ENCODE data around the gene CSNK1E. TPM values are rescaled to one million over a fixed set of nuclear protein-coding genes. Genes with fewer than 3 reads are reported as not detected.

Gene CSNK1E
- polyA plus RNA-seq, 1 donor (not counting 4 experiments of a cell fraction or from before 2014, with no cell fraction given): 168 TPM

- Histone ChIP-seq H3K27ac (ENCODE audit: control insufficient read depth, insufficient read depth, low read length) (no peak overlapping the region), H3K9me3 (ENCODE audit: control insufficient read depth, low read depth, low read length) (no peaks in the 10 kb centered on the region), H2AFZ (ENCODE audit: control insufficient read depth, low read length) (no peak overlapping the region), H3K27me3 (ENCODE audit: control insufficient read depth, extremely low read depth, insufficient read depth, low read length) (no peaks in the 10 kb centered on the region), H3K9ac (ENCODE audit: control insufficient read depth, extremely low read depth, insufficient read depth, low read length) (no peak overlapping the region), H3K36me3 (ENCODE audit: control insufficient read depth in 2 of 2, extremely low read depth in 1 of 2, insufficient read depth in 2 of 2, low read length in 2 of 2) (peaks cover 0 to under 1% of the 10 kb centered on the region in 2 experiments), H4K20me1 (ENCODE audit: control insufficient read depth, extremely low read depth, insufficient read depth, low read length) (peaks cover 5% of the 10 kb centered on the region), H3K4me3 (ENCODE audit: control insufficient read depth in 2 of 3, extremely low read depth in 1 of 3, insufficient read depth in 2 of 3, low read depth in 1 of 3, low read length in 3 of 3) (no peak overlapping the region), H3K79me2 (ENCODE audit: control insufficient read depth, insufficient read depth, low read length) (peaks cover 14% of the 10 kb centered on the region), H3K4me1 (ENCODE audit: control insufficient read depth, extremely low read depth, insufficient read depth, low read length) (peaks cover 22% of the 10 kb centered on the region), H3K9me1 (ENCODE audit: control insufficient read depth, extremely low read depth, insufficient read depth, low read length) (no peaks in the 10 kb centered on the region), H3K4me2 (ENCODE audit: control insufficient read depth, extremely low read depth, insufficient read depth, low read depth, low read length) (peak overlapping the region; percentile 39)
- no peak for FAIRE-seq
- dilution Hi-C loops (cut with MboI; ENCODE audit: extremely low pct_ligation_motif_present, low sequenced_read_pairs): no loop called here
- no peak for DNase-seq (ENCODE audit: low read depth, low spot score)
- TF ChIP-seq EZH2 (IDR thresholded peaks at IDR 0.05; ENCODE audit: low read length): no peak
- TF ChIP-seq CTCF (optimal IDR thresholded peaks at IDR 0.05 in 1 of 3, IDR thresholded peaks at IDR 0.05 in 1 of 3, conservative IDR thresholded peaks at IDR 0.05 in 1 of 3; ENCODE audit: extremely low read depth in 1 of 3, insufficient read depth in 2 of 3, low read length in 3 of 3): no peak
Observed at GRCh38 chr22:38276166-38276565, 41.1 kb downstream of the CSNK1E start.

DNA sequence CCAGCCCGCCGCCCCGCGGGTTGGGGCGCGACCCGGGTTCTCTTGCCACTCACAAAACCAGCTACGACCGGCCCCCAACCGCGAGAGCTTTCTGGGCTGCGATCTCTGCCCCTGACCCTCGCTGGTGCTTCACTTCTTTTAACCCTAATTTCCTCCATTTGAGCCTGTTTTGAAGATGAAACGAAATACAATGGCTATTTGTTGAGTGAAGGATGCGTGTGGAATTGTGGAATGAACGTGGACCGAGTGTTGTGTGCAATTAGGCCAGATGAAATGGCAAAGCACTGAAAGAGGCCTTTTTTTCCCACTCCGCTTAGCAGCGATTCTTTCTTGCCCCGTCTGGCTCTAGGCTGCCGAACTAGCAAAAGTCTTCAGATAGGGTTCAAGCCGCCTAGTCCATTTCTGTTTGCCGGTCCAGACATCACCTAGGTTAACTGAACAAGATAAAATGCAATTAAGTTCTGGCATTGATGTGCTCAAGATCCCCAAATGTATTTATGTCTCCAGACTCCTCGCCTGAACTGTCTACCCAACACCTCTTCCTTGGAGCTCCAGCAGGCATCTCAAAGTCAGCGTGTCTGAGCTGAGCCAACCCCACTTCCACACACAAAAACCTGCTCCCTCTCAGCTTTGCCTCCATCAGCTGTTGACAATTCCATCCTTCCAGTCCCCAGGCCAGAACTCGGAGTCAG lies 44.0 kb downstream of the CSNK1E start:
- TF ChIP-seq CTCF (optimal IDR thresholded peaks at IDR 0.05 in 1 of 3, IDR thresholded peaks at IDR 0.05 in 1 of 3, conservative IDR thresholded peaks at IDR 0.05 in 1 of 3; ENCODE audit: extremely low read depth in 1 of 3, insufficient read depth in 2 of 3, low read length in 3 of 3) (no peak), EZH2 (IDR thresholded peaks at IDR 0.05; ENCODE audit: low read length) (no peak)
- Histone ChIP-seq H4K20me1 (ENCODE audit: control insufficient read depth, extremely low read depth, insufficient read depth, low read length) (peaks cover 22% of the 10 kb centered on the region), H3K4me1 (ENCODE audit: control insufficient read depth, extremely low read depth, insufficient read depth, low read length) (peaks cover 23% of the 10 kb centered on the region), H3K27me3 (ENCODE audit: control insufficient read depth, extremely low read depth, insufficient read depth, low read length) (no peaks in the 10 kb centered on the region), H3K4me2 (ENCODE audit: control insufficient read depth, extremely low read depth, insufficient read depth, low read depth, low read length) (peak overlapping the region; percentile 83), H3K9me1 (ENCODE audit: control insufficient read depth, extremely low read depth, insufficient read depth, low read length) (peaks cover 6% of the 10 kb centered on the region), H3K79me2 (ENCODE audit: control insufficient read depth, insufficient read depth, low read length) (peaks cover 43% of the 10 kb centered on the region), H3K4me3 (ENCODE audit: control insufficient read depth in 2 of 3, extremely low read depth in 1 of 3, insufficient read depth in 2 of 3, low read depth in 1 of 3, low read length in 3 of 3) (peak overlapping the region; percentile 72 to 98 (median 86)), H3K27ac (ENCODE audit: control insufficient read depth, insufficient read depth, low read length) (peak overlapping the region; percentile 75), H3K36me3 (ENCODE audit: control insufficient read depth in 2 of 2, extremely low read depth in 1 of 2, insufficient read depth in 2 of 2, low read length in 2 of 2) (peaks cover 9% of the 10 kb centered on the region in 2 experiments), H3K9ac (ENCODE audit: control insufficient read depth, extremely low read depth, insufficient read depth, low read length) (peak overlapping the region; percentile 84), H2AFZ (ENCODE audit: control insufficient read depth, low read length) (peak overlapping the region; percentile 100), H3K9me3 (ENCODE audit: control insufficient read depth, low read depth, low read length) (no peaks in the 10 kb centered on the region)
- DNase-seq (ENCODE audit: low read depth, low spot score) (no peak), FAIRE-seq (peak; percentile 46)
- dilution Hi-C loops (cut with MboI; ENCODE audit: extremely low pct_ligation_motif_present, low sequenced_read_pairs): no loop called here
